Prostate gland (tissue), 2 donors: Measurements from ENCODE around the gene CRBN.

Experiments
- POLR2AphosphoS5 ChIP-seq: sonication (generic); formaldehyde crosslinking; IDR thresholded peaks from one replicate; pipeline ENCODE4 v1.6.1; 2017; ENCODE audit warnings: antibody characterized with exemption
- TF ChIP-seq, protein P1 (sequence below), 4 experiments: fragments of 200-600 bp in 2 of 4; fragments of 450-650 bp in 2 of 4; sonication (generic) in 2 of 4; IDR thresholded peaks; 1 replicate in 3 of 4; 2 replicates in 1 of 4; pipeline ENCODE4 v1.5.1; 2016 to 2019; ENCODE audit warnings: antibody characterized with exemption in 4 of 4, mild to moderate bottlenecking in 2 of 4, moderate library complexity in 2 of 4

DNA sequence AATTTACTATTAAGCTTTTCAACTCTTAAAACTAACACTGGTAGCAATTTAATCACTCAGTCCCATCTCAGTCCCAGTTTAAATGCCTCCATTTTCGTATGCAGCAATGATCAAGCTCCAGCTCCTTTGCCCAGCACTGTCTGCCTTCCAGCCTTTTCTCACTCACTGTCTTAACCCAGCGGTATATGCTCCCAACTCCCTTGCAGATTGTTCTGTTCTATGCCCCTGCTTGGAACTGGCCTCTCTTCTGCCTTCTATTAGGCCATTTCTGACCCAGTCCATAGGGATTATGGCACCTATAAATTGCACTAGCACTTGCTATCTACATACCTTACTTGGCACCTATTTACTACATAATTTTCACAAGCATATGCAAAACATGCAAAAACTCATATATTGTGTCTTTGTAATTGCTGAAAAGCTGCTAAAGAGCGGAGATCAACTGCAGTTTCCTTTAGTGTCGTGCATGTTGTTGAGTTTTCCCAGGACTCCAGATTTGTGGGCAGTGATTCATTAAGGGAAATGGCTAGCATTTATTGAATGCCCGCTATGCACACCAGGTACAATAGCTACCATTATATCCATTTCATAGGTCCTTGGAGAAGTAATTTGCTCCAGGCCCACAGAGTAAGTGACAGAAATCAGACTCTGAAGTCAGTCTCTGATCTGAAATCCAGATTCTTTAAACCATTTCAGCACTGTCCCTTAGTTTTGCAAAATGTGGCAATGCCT is 24.4 kb downstream of the CRBN start:
- TF ChIP-seq, protein P1, sequence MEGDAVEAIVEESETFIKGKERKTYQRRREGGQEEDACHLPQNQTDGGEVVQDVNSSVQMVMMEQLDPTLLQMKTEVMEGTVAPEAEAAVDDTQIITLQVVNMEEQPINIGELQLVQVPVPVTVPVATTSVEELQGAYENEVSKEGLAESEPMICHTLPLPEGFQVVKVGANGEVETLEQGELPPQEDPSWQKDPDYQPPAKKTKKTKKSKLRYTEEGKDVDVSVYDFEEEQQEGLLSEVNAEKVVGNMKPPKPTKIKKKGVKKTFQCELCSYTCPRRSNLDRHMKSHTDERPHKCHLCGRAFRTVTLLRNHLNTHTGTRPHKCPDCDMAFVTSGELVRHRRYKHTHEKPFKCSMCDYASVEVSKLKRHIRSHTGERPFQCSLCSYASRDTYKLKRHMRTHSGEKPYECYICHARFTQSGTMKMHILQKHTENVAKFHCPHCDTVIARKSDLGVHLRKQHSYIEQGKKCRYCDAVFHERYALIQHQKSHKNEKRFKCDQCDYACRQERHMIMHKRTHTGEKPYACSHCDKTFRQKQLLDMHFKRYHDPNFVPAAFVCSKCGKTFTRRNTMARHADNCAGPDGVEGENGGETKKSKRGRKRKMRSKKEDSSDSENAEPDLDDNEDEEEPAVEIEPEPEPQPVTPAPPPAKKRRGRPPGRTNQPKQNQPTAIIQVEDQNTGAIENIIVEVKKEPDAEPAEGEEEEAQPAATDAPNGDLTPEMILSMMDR (IDR thresholded peaks at IDR 0.05), result no peak
- no peak for TF ChIP-seq POLR2AphosphoS5
